Astrocyte of the hippocampus (primary cell): ENCODE data around the gene LCE3A.
"Not testable (repeated sequence)": the region's sequence is repeated elsewhere in the genome, so short reads cannot be mapped to it uniquely, and the experiment has no call there.

ENCODE experiments used
- DNase-seq: peaks from one replicate; pipeline ENCODE4 v3.0.0; 2011; ENCODE audit warnings: low read depth, low spot score

Gene LCE3A, protein sequence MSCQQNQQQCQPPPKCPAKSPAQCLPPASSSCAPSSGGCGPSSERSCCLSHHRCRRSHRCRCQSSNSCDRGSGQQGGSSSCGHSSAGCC

DNA sequence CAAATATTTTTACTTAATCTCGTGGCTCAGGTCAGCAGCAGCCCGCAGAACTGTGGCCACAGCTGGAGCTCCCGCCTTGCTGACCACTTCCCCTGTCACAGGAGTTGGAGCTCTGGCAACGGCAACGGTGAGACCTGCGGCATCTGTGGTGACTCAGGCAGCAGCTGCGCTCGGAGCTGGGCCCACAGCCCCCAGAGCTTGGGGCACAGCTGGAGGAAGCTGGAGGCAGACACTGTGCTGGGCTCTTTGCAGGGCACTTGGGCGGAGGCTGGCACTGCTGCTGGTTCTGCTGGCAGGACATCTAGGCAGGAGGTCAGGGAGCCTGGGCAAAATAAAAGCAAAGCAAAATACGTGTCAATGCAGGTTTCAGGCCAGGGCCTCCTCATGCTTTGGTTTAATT lies at the start of gene LCE3A:
Gene LCE3A, minus strand, starts transcription at position 301 of the 400 bp plus-strand sequence. Its CDS starts 0 bp downstream, at position 301.
- no peak for DNase-seq

DNA sequence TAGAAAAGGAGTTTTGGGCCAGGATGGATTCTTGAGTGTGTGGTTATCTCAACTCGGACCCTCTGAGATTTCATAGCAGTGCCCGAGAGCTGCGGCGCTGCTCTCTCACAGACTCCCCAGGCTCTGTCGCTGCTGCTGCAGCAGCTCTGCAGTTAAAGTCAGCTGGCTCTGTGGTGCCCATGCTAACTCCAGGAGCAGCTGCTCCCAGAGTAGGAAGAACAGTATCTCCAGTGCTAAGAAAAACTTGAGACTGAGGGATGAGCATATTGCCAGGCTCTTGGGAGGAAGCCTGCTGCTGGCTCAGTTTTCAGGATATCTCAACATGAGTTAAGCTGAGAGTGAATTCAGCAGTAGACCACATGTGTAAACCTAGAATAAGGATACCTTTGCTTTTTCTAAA lies 44.7 kb upstream of the LCE3A start:
- DNase-seq: no peak

DNA sequence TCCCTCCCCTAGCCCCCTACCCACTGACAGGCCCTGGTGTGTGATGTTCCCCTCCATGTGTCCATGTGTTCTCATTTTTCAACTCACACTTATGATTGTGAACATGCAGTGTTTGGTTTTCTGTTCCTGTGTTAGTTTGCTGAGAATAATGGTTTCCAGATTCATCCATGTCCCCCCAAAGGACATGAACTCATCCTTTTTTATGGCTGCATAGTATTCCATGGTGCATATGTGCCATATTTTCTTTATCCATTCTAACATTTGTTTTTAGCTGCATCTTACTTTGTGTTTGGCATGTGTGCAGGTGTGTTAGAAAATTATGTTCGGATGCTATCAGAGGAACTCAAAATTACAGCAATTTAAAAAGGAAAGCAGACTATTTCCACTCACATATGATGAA lies 43.3 kb upstream of the LCE3A start:
- DNase-seq: not testable (repeated sequence)

DNA sequence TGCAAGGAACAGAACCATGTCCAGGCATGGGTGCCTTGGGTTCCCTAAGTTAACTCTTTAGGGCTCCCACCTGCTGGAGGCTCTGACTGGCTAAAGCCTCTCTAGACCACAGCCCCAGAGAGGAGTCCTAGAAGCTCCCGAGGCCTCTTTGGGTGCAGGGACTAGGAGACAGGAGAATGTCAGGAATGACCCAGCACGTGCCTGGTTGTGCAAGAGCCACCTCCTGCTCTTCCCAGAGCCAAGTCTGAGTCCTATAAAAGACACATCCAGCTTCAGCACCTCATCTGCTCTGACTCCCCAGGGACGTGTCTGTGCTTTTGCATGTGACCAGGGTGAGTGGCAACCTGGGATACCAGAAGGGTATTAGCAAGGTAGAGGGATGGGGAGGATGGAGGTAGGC lies 40.2 kb upstream of the LCE3A start, which contains the start of gene LCE2D:
Gene LCE2D, plus strand, starts transcription at position 283 of the 400 bp plus-strand sequence. CDS start 726 bp downstream, outside the sequence.
- no peak for DNase-seq

DNA sequence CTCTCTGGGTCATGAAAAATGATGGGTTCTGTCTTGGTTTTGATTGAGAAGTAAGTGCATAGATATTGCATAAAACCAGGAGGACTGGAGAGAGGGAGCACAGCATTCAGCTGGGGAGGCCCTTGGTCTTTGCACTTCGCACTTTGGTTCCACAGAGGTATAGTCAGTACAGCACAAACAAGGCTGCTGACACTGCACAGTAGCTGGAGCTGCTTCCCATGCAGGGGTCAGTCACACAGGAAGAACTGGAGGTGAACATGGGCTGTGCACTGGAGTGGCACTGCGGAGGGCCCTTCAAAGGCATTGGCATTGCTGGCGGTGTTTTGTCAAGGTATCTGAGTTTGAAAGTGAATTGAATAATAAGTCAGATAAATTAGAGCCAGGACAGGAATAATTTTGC lies 35.7 kb upstream of the LCE3A start:
- DNase-seq: no peak

DNA sequence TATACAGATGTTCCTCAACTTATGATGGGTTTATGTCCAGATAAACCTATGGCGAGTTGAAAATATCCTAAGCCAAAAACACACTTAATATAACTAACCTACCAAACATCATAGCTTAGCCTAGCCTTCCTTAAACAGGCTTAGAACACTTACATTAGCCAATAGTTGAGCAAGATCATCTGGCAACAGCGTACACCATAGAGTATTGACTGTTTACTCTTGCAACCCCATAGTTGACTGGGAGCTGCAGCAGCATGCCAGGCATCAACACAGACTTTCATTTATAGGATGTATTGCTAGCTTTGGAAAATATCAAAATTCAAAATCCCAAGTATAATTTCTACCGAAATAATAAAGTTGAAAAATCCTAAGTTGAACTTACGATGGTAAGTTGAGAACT lies 34.8 kb upstream of the LCE3A start:
- no peak for DNase-seq

DNA sequence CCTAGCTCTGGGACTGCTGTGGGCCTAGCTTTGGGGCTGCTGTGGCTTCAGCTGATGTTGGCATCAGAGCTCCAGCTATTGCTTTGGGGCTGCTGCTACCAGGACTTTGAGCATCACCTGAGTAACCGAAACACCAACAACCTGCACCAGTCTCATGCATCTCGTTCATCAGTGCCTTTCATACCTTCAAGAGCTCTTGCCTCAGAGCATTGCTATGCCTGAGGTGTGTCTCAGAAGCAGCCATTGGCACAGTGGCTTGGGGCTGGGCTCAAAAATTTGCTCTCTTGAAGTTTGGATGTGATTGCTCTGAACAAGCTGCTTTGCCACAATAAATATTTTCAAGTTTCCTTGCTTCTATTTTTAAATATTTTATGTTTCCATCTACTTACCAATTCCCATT lies 33.6 kb upstream of the LCE3A start:
- DNase-seq: no peak

DNA sequence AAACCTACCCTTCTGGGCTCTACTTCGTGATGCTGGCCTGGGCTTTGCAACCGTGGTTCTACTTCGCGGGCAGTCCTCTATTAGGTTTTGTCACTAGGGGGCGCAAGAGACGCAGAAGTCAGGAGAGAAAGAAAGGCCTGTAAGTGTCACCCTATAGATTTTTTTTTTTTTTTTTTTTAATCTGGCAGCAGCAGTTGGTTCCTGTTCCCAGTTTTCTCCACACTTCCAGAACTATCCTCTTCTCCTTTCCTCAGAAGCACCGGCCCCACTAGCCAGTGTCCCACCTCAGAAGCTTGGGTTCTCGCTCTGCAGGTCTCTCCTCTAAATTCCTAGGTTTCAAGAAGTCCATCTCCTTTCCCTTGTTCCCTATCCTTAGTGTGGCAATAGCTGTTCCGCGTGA lies 31.2 kb upstream of the LCE3A start:
- DNase-seq: peak; percentile 44

DNA sequence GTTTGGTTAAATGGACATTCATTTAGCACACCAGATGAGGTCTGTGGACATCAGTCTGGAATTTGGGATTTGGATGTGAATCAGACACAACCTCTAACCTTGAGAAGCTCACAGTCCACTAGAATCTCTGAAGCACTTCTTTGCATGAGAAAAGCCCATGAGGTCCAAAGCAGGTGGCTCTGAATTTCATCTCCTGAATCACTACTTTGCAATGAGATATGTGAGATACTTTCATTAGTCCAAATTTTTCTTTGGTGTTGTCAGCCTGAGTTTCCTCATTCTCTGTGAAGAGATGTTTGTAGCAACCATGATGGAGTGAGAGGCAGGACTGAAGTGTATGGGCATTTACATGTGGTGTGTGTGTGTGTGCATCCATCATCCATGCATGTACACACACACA lies 23.8 kb upstream of the LCE3A start:
- DNase-seq: no peak

DNA sequence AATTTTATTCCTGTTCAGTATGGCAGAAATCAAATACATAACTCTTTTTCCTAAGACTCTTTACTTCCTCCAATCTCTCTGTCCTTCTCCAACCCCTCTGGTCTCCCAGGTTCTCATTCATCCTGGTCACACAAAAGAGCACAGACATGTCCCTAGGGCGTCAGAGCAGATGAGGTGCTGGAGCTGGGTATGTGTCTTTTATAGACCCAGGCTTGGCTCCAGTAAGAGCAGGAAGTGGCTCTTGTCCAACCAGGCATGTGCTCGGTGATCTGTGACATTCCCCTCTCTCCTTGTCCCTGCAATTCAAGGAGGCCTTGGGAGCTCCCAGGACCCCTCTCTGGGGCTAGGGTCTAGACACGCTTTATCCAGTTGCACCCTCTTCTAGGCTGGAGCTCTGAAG lies 22.2 kb upstream of the LCE3A start:
- no peak for DNase-seq

DNA sequence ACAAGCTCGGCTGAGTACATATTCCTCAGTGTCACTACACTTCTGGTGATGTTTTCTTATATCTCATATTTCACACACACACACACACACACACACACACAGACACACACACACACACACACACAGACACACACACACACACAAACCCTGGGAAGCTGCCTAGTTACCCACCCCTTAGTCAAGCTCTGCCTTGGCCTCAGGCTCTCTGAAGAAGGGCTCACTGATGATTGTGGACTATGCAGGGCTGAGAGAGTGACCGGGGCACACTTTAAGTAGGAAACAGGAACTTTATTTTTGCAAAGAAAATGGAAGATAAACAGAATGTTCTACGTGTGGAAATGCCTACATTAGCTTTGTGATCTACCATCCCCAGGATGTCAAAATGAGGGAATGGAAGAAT lies 21.0 kb upstream of the LCE3A start:
- DNase-seq: no peak

DNA sequence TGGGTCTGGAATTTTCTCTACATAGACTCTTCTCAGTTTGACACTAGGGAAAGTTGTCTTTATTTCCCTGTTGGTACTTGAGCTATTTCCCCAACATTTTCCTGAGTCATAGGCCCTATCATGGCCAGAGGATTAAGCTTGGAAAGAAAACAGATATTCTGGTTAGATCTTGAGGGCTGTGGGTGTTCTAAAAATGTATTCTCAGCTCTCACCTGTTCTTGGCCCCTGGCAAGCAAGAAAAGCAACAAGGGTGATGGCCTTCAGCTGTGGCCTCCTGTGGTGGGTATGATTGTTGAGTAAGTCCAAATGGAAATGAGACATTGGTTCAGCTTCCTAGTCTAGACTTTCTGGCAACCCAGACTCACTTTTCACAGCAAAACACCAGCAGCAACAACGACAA lies 17.4 kb upstream of the LCE3A start:
- no peak for DNase-seq

DNA sequence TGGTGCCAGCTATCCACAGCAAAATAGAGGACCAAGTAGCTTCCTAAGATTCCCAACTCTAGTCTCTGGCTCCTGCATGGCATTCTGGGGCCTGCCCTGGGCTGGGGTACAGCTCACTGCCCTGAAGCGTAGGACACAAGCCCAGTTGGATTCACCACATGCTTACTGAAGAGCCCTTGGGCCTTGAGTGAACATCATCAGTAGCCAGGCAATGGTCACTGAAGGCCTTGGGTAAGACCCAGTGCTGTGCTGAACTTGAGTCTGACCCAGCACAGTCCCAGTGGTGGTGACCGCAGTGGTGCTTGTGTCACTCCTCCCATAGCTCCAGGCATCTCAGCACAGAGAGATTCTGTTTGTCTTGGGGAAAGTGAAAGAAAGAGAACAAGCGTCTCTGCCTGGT lies 7.7 kb upstream of the LCE3A start:
- no peak for DNase-seq

DNA sequence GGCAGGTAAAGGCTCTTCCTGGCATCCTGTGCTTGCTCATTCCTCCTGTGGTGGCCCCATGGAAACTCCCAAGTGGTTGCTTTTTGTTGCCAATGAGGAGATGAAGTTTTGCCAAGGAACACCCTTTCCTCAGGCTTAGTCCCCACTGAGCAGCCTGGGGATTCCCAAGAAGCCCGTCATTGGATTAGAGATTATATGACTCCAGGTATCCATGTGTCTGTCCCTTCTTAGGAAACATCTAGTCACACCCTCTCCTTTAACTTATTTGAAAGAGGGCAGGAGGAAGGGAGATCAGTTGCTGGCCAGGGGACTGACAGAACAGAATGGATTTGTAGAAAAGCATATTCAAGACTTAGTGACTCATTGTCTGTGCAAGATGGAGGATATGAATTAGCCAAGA lies 3.8 kb upstream of the LCE3A start:
- DNase-seq: no peak

DNA sequence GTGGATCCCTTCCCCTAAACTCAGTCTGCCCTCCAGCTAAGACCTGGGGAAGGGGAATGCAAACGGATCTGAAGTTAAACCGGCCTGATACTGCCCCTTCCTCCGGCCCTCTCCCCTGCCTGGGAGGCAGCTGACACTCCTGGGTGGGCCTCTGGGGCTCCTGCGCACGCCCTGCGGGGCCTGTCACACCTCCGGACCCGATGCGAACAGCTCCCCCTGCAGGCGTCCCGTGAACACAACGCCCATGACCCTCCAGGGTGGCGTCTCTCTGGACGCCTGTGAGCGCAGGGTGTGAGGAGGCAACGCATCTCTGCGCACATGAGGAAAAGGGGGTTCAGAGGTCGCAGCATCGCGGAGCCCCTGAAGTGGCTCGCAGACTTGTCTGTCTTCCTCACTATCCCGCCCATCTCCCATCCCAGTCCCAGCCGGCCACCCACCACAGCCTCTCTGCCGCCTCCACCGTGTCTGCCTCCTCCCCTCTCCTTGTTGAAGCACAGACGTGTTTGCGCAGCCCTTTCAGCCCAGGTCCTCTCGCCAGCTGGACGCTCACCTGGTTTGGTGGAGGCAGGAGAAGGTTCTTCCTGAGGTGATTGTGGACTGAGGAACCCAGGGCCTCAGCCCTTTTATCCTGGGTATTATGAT lies 421 bp upstream of the LCE3A start:
- no peak for DNase-seq

DNA sequence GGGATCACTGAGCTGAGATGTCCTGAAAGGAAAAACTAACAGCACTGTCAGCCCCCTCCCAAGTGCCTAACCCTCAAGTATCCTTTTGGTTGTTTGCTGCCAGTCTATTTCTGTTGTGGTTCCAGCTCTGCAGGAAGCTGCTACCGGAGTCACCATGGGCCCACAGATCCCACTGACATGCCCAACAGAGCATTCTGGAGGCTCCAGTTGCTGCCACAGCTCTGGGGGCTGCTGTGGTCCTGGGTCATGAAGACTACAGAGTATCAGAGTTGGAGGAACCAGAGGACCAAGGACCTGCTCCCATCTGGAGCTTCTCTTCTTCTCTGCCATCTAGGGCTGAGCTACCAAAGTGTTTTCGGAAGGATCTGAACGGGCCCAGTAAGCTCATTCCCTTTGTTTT lies 910 bp downstream of the LCE3A start:
- DNase-seq: no peak

DNA sequence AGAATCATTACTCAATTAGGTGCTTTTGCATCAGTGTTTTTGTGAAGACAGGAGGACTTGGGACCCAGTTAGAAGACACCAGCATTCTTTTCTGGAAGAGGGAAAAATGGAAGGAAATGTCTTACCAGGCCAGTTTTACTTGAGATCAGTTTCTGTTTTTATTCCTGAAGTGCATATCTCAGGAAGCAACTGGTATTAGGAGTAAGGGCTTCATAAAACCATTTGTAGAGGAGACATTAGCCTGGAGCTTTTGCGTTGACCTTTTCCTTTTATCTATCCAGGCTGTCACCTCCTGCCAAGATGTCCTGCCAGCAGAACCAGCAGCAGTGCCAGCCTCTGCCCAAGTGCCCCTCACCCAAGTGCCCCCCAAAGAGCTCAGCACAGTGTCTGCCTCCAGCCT lies 9.4 kb downstream of the LCE3A start, which contains the start of gene LCE3B:
Gene LCE3B, plus strand, starts transcription at position 301 of the 400 bp plus-strand sequence. Its CDS starts 0 bp downstream, at position 301.
- no peak for DNase-seq

DNA sequence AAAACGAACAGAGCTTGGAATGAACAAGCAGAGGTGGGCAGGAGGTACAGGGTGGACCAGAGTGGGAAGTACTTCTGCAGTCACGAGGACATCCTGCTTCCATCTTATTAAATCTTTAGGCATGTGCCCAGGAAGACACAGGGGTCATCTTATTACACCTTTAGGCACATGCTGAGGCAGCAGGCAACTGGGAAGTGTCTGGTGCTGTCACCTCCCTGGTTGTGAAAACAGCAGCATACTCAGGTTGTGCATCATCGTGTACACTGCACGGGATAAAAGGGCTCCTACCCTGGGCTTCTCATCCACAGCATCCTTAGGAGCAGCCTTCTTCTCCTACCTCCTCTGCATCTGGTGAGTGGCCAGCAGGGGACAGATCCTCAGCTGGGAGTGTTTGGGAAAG lies 23.0 kb downstream of the LCE3A start, which contains the start of gene LCE3C:
Gene LCE3C, plus strand, starts transcription at position 301 of the 400 bp plus-strand sequence. CDS start 498 bp downstream, outside the sequence.
- DNase-seq: no peak

DNA sequence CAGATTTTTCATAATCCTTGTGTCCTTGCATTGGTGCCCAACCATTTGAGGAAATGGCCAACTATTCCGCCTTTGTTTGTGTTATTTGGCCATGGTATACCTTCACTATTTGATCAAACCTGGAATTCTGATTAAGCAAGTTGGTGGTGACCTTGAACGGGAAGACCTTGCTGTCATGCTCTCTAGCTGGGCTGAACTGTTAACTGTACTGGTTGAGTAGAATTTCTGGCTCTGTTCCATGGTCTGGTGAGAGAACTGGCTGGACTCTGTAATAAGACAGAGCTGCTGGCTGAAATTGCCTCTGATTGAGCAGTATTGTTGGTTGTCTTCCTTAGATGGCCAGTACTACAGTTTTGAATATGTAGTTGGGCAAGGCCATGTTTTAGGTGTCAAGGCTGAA lies 25.9 kb downstream of the LCE3A start:
- no peak for DNase-seq

DNA sequence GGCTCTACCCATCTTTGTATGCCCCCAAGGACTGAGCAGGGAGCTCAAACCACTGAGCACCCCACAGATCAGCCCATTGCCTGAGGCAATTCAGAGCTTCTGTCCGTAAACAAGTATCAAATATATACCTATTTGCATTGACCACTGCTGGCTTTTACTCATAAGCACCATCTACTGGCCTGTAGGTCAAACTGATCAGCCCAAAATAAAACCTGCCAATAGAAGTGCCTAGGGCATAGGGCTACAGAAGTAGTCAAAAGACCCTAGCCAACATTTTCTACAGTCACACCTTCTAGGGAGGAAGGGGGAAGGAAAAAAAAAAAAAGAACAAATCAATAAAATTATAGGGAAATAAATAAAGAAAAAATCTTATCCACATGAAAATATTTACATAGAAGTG lies 37.3 kb downstream of the LCE3A start:
- DNase-seq: no peak

DNA sequence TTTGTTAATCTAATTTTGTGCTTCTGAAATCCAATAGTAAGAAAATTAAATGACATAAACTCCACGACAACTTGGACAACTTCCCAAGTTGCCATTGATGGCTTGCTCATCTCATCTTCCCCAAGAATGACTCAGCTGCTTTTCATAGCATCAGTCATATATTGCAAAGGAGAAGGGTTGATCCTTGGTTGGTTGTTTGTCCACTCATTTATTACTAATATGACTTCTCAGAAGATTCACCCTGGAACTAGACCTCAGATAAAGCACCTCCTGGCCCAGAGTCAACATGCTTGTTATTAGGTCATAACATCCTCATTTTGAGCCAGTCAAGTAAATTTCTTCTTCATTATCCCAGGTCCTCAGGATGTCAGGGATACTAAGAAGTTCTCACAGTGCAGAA lies 40.3 kb downstream of the LCE3A start:
- no peak for DNase-seq

DNA sequence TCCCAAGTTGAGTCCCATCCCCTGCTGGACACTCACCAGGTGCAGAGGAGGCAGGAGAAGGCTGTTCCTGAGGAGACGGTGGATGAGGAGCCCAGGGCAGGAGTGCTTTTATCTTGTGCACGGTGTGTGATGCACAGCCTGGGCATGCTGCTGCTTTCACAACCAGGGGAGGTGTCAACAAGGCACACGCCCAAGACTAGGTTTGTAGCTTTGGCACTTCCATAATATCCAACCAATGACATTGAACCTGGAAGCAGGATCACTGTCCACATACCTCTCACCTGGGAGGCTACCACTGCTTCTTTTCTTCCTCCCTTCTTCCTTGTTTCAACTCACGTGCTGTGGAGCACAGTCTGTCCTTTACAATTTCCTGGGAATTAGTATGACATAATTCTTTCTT lies 42.5 kb downstream of the LCE3A start, which contains the start of gene LCE3D:
Gene LCE3D, minus strand, starts transcription at position 84 of the 400 bp plus-strand sequence. CDS start 580 bp downstream, outside the sequence.
- DNase-seq: no peak

DNA sequence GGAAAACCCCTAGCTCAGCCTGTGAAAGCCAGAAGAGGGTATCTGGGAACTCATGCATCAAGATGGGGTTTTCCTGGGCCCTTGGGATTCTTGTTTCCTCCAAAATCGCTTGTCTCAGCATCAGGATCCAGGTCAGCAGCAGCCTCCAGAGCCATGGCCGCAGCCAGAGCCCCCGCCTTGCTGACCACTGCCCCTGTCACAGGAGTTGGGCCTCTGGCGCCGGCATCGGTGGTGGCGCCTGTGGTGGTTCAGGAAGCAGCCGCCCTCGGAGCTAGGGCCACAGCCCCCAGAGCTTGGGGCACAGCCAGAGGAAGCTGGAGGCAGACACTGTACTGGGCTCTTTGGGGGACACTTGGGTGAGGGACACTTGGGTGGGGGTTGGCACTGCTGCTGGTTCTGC lies 43.4 kb downstream of the LCE3A start:
- DNase-seq: not testable (repeated sequence)
